A549 (cell line): ENCODE data around the gene IMPDH2. TPM values are rescaled to one million over a fixed set of nuclear protein-coding genes. Genes with fewer than 3 reads are reported as not detected.

ENCODE experiments used
- BCL3 ChIP-seq: fragments of >200 bp; sonication (Bioruptor Twin); formaldehyde crosslinking; IDR thresholded peaks from 3 replicates; pipeline ENCODE4 v1.6.1; 2016
- CBX8 ChIP-seq: fragments of 200-600 bp; sonication (generic); IDR thresholded peaks from 2 replicates; pipeline ENCODE4 v1.6.1; 2016
- CEBPB ChIP-seq, 2 experiments: fragments of >200 bp in 1 of 2; sonication (Bioruptor Twin) in 1 of 2; formaldehyde crosslinking in 1 of 2; IDR thresholded peaks; 2 replicates each; pipeline ENCODE4 v1.6.1; 2012 to 2016
- CHD2 ChIP-seq: fragments of 150-350 bp; IDR thresholded peaks from 2 replicates; pipeline ENCODE4 v1.6.1; 2014; ENCODE audit warnings: low read length; ENCODE audit not compliant: partially characterized antibody
- E2F6 ChIP-seq: IDR thresholded peaks from 2 replicates; pipeline ENCODE4 v1.6.1; 2012; ENCODE audit warnings: low read depth, borderline replicate concordance
- EHF ChIP-seq: fragments of 250-450 bp; sonication (Bioruptor Pico); IDR thresholded peaks from 2 replicates; pipeline ENCODE4 v1.5.0; 2020; ENCODE audit warnings: mild to moderate bottlenecking
- ELK1 ChIP-seq: fragments of 150-350 bp; IDR thresholded peaks from 2 replicates; pipeline ENCODE4 v1.6.1; 2014; ENCODE audit warnings: low read depth, mild to moderate bottlenecking, low read length
- FOSB ChIP-seq: fragments of 250-450 bp; sonication (Bioruptor Pico); IDR thresholded peaks from 2 replicates; pipeline ENCODE4 v1.5.0; 2020; ENCODE audit warnings: mild to moderate bottlenecking, moderate library complexity
- GATA3 ChIP-seq: IDR thresholded peaks from 2 replicates; pipeline ENCODE4 v1.6.1; 2012; ENCODE audit warnings: borderline replicate concordance
- HES2 ChIP-seq: fragments of >200 bp; sonication (Bioruptor Twin); formaldehyde crosslinking; IDR thresholded peaks from 2 replicates; pipeline ENCODE4 v1.6.1; 2016
- HEYL ChIP-seq: fragments of 250-450 bp; sonication (Bioruptor Pico); IDR thresholded peaks from 2 replicates; pipeline ENCODE4 v1.8.0; 2021; ENCODE audit warnings: mild to moderate bottlenecking, moderate library complexity
- KDM1A ChIP-seq: fragments of 200-600 bp; sonication (generic); IDR thresholded peaks from 2 replicates; pipeline ENCODE4 v1.6.1; 2016; ENCODE audit warnings: low read depth, mild to moderate bottlenecking
- KDM5A ChIP-seq: fragments of 200-600 bp; sonication (generic); IDR thresholded peaks from 2 replicates; pipeline ENCODE4 v1.6.1; 2016; ENCODE audit warnings: antibody characterized with exemption, mild to moderate bottlenecking
- MAX ChIP-seq: IDR thresholded peaks from 2 replicates; pipeline ENCODE4 v1.6.1; 2012
- NPAS2 ChIP-seq: fragments of 250-450 bp; sonication (Bioruptor Pico); IDR thresholded peaks from 2 replicates; pipeline ENCODE4 v1.8.0; 2022; ENCODE audit warnings: mild to moderate bottlenecking, moderate library complexity, borderline replicate concordance
- NR3C1 ChIP-seq: fragments of >200 bp; sonication (Bioruptor Twin); formaldehyde crosslinking; IDR thresholded peaks from 3 replicates; pipeline ENCODE4 v1.6.1; 2017
- PHF8 ChIP-seq: fragments of 200-600 bp; sonication (generic); IDR thresholded peaks from 2 replicates; pipeline ENCODE4 v1.6.1; 2016; ENCODE audit warnings: low read depth, mild to moderate bottlenecking, antibody characterized with exemption, moderate library complexity, borderline replicate concordance
- RCOR1 ChIP-seq: fragments of 150-350 bp; IDR thresholded peaks from 2 replicates; pipeline ENCODE4 v1.6.1; 2014; ENCODE audit warnings: antibody characterized with exemption, low read length, low read depth
- REST ChIP-seq: fragments of 200-600 bp; sonication (generic); IDR thresholded peaks from 2 replicates; pipeline ENCODE4 v1.6.1; 2016; ENCODE audit warnings: antibody characterized with exemption, mild to moderate bottlenecking, moderate library complexity
- SMC3 ChIP-seq: fragments of >200 bp; sonication (Bioruptor Twin); formaldehyde crosslinking; IDR thresholded peaks from 3 replicates; pipeline ENCODE4 v1.6.1; 2018; ENCODE audit warnings: inconsistent platforms
- TP53 ChIP-seq: fragments of 250-450 bp; sonication (Bioruptor Pico); IDR thresholded peaks from 2 replicates; pipeline ENCODE4 v1.5.0; 2021; ENCODE audit warnings: mild to moderate bottlenecking, moderate library complexity
- ZFP36 ChIP-seq: fragments of 450-650 bp; IDR thresholded peaks from 2 replicates; pipeline ENCODE4 v1.6.1; 2014; ENCODE audit warnings: borderline replicate concordance; ENCODE audit not compliant: partially characterized antibody
- ZSCAN20 ChIP-seq: fragments of 250-450 bp; sonication (Bioruptor Pico); IDR thresholded peaks from 2 replicates; pipeline ENCODE4 v1.8.0; 2022; ENCODE audit warnings: mild to moderate bottlenecking, moderate library complexity
- polyA plus RNA-seq, 4 experiments: library from polyadenylated mRNA; depleted of rRNA in 3 of 4; stranded (reverse); fragments of >200 nt; fragmentation: RNase III in 1 of 4; extraction: RNeasy Plus Mini Kit Qiagen cat#74134 plus additional on column Dnase treatment in 1 of 4; gene quantifications; 2 replicates in 3 of 4; 3 replicates in 1 of 4; pipeline ENCODE4 v1.2.3, GENCODE V29; 2011 to 2017

The IMPDH2 gene
- polyA plus RNA-seq, 2 of the 4 experiments (the other 2 are of a cell fraction): 175 to 212 TPM

- peak; percentile 16; the same call in 1 of the 2 replicates for TF ChIP-seq REST
- no peak for TF ChIP-seq SMC3
- peak; percentile 90; the same call in 1 of the 2 replicates for TF ChIP-seq TP53 (CRISPR knock-in tag)
- TF ChIP-seq FOSB (CRISPR knock-in tag): no peak
- no peak for TF ChIP-seq KDM5A
- no peak for TF ChIP-seq NPAS2
- TF ChIP-seq CHD2: no peak
- no peak for TF ChIP-seq HES2
- TF ChIP-seq GATA3: no peak; the same call in 1 of the 2 replicates
- TF ChIP-seq EHF: no peak
- no peak for TF ChIP-seq ELK1
- TF ChIP-seq CBX8: no peak; the same call in 1 of the 2 replicates
- TF ChIP-seq ZSCAN20 (CRISPR knock-in tag): no peak
- TF ChIP-seq E2F6: peak; percentile 84
- no peak for TF ChIP-seq ZFP36
- no peak for TF ChIP-seq RCOR1
- TF ChIP-seq HEYL (CRISPR knock-in tag): no peak
- peak; percentile 12 to 75; a peak in 2 of 4 replicates for TF ChIP-seq CEBPB (IDR thresholded peaks at IDR 0.05)
- peak; percentile 91 for TF ChIP-seq PHF8
- TF ChIP-seq KDM1A: no peak
- TF ChIP-seq NR3C1: no peak
- peak; percentile 96 for TF ChIP-seq BCL3
- peak; percentile 94 for TF ChIP-seq MAX
These were observed at the start of gene IMPDH2 (continued) for GRCh38 chr3:49028673-49029562.
